IPS-NIHi11 (cell line): ENCODE data around the gene SIRT6.
"Not testable (repeated sequence)": the region's sequence is repeated elsewhere in the genome, so short reads cannot be mapped to it uniquely, and the experiment has no call there.

Experiments used
- DNase-seq: peaks from one replicate; pipeline ENCODE4 v3.0.0; 2012; ENCODE audit warnings: mixed read lengths, low spot score

The SIRT6 gene

DNA sequence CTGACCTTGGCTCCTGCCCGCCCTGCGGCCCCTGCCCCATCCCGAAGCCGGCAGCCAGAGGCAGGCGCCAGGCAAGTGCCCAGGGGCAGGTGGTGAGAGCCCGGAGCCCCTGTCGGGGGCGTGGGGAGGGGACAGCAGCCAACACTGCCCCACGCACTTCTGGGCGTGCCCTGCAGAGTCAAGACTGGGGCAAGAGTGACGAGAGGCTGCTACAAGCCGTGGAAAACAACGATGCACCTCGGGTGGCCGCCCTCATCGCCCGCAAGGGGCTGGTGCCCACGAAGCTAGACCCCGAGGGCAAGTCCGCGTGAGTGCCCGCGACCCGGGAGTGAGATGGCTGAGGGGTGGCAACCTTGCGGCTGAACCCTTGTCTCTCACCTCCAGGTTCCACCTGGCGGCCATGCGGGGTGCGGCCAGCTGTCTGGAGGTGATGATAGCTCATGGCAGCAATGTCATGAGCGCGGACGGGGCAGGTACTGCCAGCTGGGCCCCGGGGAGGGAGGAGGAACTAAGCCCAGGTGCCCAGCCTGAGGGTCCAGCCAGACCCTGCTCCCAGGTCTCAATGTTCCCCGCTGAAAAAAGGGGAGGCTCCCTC is 17.4 kb upstream of the SIRT6 start:
- DNase-seq: peak; percentile 77

GRCh38 chr19:4198467-4199126 is 16.2 kb upstream of the SIRT6 start:
- no peak for DNase-seq

- peak; percentile 92 for DNase-seq
These were observed 15.5 kb upstream of the SIRT6 start for GRCh38 chr19:4197625-4198466.

GRCh38 chr19:4197228-4197624 is 14.9 kb upstream of the SIRT6 start:
- DNase-seq: no peak

- no peak for DNase-seq
These were observed 14.3 kb upstream of the SIRT6 start for GRCh38 chr19:4196587-4197148.

- no peak for DNase-seq
These were observed 13.6 kb upstream of the SIRT6 start for GRCh38 chr19:4196009-4196408.

DNA sequence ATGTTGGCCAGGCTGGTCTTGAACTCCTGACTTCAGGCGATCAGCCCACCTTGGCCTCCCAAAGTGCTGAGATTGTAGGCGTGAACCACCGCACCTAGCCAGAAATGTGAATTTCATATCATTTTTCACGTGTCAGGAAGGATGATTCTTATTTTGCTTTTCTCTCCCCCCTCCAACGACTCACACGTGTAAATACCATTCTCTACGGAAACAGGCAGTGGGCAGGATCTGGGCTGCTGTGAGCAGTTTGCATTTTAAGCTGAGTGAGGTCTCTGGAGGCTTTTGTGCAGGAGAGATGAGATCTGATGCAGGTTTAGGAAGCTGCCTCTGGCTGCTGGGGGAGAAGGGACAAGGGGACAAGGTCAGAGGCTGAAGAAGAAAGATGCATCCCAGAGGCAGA is 12.0 kb upstream of the SIRT6 start:
- no peak for DNase-seq

GRCh38 chr19:4192537-4192936 is 10.2 kb upstream of the SIRT6 start:
- not testable (repeated sequence) for DNase-seq

DNA sequence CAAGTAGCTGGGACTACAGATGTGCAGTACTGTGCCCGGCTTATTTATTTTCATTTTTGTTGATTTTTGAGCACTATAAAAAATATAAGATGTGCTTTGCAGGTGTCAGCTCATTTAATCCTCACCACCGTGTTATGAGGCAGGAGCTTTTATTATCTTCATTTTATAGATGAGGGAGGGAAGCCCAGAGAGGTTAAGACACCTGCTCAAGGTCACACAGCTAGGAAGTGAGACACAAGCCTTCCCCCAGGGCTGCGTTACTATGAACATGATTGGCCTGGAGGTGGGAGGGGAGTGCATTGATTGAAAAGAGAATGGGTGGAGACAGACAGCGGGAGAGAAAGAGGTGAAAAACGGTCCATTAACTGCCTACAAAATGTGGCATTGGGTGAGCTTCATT is 7.3 kb upstream of the SIRT6 start:
- no peak for DNase-seq

DNA sequence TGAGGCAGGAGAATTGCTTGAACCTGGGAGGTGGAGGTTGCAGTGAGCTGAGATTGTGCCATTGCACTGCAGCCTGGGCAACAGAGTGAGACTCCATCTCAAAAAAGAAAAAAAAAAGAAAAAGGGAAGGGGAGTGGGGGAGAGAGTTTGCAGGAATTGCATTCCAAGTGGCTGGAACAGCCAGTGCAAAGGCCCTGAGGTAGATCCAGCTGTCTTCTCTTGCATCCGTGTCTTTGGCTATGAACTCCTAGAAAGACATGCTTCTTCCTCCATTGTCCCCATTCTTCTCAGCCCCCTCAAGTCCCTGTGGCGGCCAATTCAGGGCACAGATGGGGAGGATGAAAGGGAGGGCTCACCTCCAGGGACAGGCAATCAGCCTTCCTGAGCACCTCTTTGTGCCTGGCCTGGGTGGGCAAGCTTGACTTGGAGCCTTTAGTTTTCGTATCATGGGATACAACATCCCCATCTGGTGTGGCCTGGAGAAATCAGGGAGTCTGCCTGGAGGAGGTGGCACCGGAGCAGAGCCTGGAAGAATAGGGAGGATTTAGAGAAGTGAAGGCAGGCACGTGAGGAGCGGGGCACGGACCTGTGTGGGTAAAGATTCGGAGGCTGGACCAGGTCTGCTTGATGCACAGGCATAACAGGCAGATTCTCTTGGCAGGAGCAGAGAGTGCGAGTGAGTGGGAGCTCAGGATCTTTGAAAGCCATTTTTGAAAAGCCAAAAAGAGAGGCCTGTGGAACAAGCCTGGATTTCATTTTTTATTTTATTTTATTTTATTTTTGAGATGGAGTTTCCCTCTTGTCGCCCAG is 5.2 kb upstream of the SIRT6 start:
- DNase-seq: no peak

- DNase-seq: peak; percentile 89
These were observed 4.0 kb upstream of the SIRT6 start for GRCh38 chr19:4186087-4186993.

DNA sequence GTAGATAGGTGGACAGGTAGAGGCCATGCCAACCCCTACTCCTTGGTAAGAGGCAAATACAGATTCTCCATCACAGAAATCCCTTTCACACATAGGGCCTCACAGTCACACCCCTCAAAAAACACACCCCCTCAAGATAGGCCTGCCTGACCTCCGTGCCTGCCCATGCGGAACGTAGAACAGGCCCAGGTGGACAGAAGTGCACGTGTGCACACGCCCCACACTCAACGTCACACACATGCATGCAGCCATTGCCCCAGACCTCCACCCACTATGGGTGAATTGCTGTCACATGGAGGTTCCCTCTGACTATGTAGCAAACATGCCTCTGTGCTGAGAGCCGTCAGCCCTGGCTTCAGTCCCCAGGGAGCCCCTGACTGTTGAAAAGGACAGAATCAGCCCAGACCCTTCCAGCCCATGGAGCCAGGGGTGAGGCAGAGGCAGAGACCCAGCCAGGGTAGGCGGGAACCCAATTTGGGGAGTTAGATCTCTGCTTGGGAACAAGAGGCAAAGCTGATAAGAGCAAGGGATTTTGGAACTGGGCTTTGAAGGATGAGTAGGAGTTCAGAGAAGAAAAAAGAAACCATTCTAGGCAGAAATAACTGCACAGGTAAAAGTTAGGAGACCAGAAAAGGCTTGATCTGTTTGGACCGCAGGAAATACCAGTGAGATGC is 3.2 kb upstream of the SIRT6 start:
- no peak for DNase-seq

GRCh38 chr19:4184718-4185352 is 2.5 kb upstream of the SIRT6 start:
- DNase-seq: no peak

- DNase-seq: no peak
These were observed 1.8 kb upstream of the SIRT6 start for GRCh38 chr19:4183967-4184717.

- no peak for DNase-seq
These were observed 1.3 kb downstream of the SIRT6 start for GRCh38 chr19:4181053-4181508.

- DNase-seq: no peak
These were observed 3.4 kb downstream of the SIRT6 start for GRCh38 chr19:4178990-4179389.

DNA sequence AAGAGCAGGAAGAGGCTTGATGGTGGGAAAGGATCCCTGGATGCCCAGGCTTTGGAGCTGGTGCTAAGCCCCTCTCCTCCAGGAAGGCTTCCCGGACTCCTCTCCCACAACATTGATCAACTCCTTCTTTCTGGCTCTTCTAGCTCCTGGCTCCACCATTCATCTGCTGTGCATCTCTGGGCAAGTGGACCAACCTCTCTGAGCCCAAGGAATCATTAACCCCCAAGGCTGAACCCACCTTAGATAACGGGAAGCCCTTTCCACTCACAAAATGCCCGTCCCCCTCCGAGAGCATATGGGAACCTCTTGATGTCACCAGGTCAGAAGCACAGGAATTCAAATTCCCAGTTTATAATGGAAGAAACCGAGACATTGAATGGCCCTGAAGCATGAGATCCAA is 5.2 kb downstream of the SIRT6 start:
- DNase-seq: no peak

GRCh38 chr19:4175669-4175931 is 6.8 kb downstream of the SIRT6 start:
- DNase-seq: no peak
